Kidney tubule cell (primary cell): ENCODE results near the gene VWA7.
"Not testable (repeated sequence)": the region's sequence is repeated elsewhere in the genome, so short reads cannot be mapped to it uniquely, and the experiment has no call there.

Experiments used
- DNase-seq: peaks from one replicate; pipeline ENCODE4 v3.0.0-alpha.2; 2018; ENCODE audit warnings: low spot score

Gene VWA7

GRCh38 chr6:31801031-31801927, 24.2 kb upstream of the VWA7 start:
- DNase-seq = not testable (repeated sequence)

- DNase-seq = no peak
These were observed 22.7 kb upstream of the VWA7 start for GRCh38 chr6:31799781-31800180.

- DNase-seq = no peak
These were observed 20.5 kb upstream of the VWA7 start for GRCh38 chr6:31797588-31797987.

GRCh38 chr6:31796993-31797385, 19.9 kb upstream of the VWA7 start:
- no peak for DNase-seq

- DNase-seq = peak; percentile 95
These were observed 18.6 kb upstream of the VWA7 start, which contains the start of gene VARS1 for GRCh38 chr6:31795616-31796298. Gene VARS1 (minus strand): TSS chr6:31795752. CDS start chr6:31795217, 535 bp downstream.

- DNase-seq = no peak
These were observed 17.9 kb upstream of the VWA7 start for GRCh38 chr6:31794866-31795615.

GRCh38 chr6:31794294-31794865, 17.3 kb upstream of the VWA7 start:
- peak; percentile 39 for DNase-seq

GRCh38 chr6:31793927-31794245, 16.8 kb upstream of the VWA7 start:
- DNase-seq = not testable (repeated sequence)

- peak; percentile 97 for DNase-seq
These were observed 15.6 kb upstream of the VWA7 start for GRCh38 chr6:31792761-31793171.

- DNase-seq = no peak
These were observed 14.9 kb upstream of the VWA7 start for GRCh38 chr6:31792090-31792374.

GRCh38 chr6:31791324-31792089, 14.4 kb upstream of the VWA7 start:
- peak; percentile 38 for DNase-seq

- DNase-seq = no peak
These were observed 8.3 kb upstream of the VWA7 start for GRCh38 chr6:31785475-31785874.

- no peak for DNase-seq
These were observed 7.2 kb upstream of the VWA7 start for GRCh38 chr6:31784098-31784925.

GRCh38 chr6:31782126-31782855, 5.2 kb upstream of the VWA7 start:
- DNase-seq = no peak

- DNase-seq = no peak
These were observed 4.4 kb upstream of the VWA7 start for GRCh38 chr6:31781244-31782125.

GRCh38 chr6:31780507-31781243, 3.5 kb upstream of the VWA7 start:
- no peak for DNase-seq

- no peak for DNase-seq
These were observed 2.8 kb upstream of the VWA7 start for GRCh38 chr6:31779908-31780307.
